ENCODE results near the gene ACAD10.
"Not testable (repeated sequence)": the region's sequence is repeated elsewhere in the genome, so short reads cannot be mapped to it uniquely, and the experiment has no call there.

ACAD10 gene

DNA sequence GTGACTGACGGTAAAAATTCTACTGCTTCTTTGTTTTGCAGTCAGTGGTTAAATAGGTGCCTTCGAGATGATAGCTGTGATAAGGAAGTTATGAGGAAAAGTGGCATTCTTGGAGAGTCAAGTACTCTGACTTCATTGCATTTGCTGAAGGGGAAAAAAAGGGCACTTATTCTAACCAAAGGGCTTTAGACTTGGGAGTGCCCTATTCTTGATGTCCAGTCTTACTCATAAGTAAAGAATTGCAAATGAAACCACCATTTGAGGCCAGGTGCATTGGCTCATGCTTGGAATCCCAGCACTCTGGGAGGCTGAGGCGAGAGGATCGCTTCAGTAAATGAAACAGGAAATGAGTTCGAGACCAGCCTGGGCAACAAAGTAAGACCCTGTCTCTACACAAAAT is 40.4 kb upstream of the ACAD10 start:
- in situ Hi-C loops (cut with HindIII; ENCODE audit: low sequenced_read_pairs) = no loop called here
- H3K4me3 ChIP-seq (ENCODE audit: low read depth, low read length) = no peak overlapping the region
- DNase-seq (ENCODE audit: low read depth, low spot score) = peak; percentile 66
- TF ChIP-seq CTCF (IDR thresholded peaks at IDR 0.05; ENCODE audit: low read depth, low read length) = no peak

- H3K4me3 ChIP-seq (ENCODE audit: low read depth, low read length) = no peak overlapping the region
- TF ChIP-seq CTCF (IDR thresholded peaks at IDR 0.05; ENCODE audit: low read depth, low read length) = no peak
- DNase-seq (ENCODE audit: low read depth, low spot score) = no peak
- in situ Hi-C loops (cut with HindIII; ENCODE audit: low sequenced_read_pairs) = no loop called here
Measured at GRCh38 chr12:111650912-111651311, 34.9 kb upstream of the ACAD10 start.

GRCh38 chr12:111652530-111652929 is 33.3 kb upstream of the ACAD10 start:
- in situ Hi-C loops (cut with HindIII; ENCODE audit: low sequenced_read_pairs); H3K4me3 ChIP-seq (ENCODE audit: low read depth, low read length): not testable (repeated sequence)

GRCh38 chr12:111653596-111653995 is 32.3 kb upstream of the ACAD10 start:
- in situ Hi-C loops (cut with HindIII; ENCODE audit: low sequenced_read_pairs) = no loop called here
- H3K4me3 ChIP-seq (ENCODE audit: low read depth, low read length) = no peak overlapping the region
- DNase-seq (ENCODE audit: low read depth, low spot score) = no peak
- TF ChIP-seq CTCF (IDR thresholded peaks at IDR 0.05; ENCODE audit: low read depth, low read length) = no peak

More at GRCh38 chr12:111652530-111652929, 33.3 kb upstream of the ACAD10 start:
- not testable (repeated sequence) for DNase-seq (ENCODE audit: low read depth, low spot score)

- no peak for TF ChIP-seq CTCF (IDR thresholded peaks at IDR 0.05; ENCODE audit: low read depth, low read length)
- no peak for DNase-seq (ENCODE audit: low read depth, low spot score)
- no peak overlapping the region for H3K4me3 ChIP-seq (ENCODE audit: low read depth, low read length)
- in situ Hi-C loops (cut with HindIII; ENCODE audit: low sequenced_read_pairs) = no loop called here
Measured at GRCh38 chr12:111655356-111655755, 30.5 kb upstream of the ACAD10 start.

DNA sequence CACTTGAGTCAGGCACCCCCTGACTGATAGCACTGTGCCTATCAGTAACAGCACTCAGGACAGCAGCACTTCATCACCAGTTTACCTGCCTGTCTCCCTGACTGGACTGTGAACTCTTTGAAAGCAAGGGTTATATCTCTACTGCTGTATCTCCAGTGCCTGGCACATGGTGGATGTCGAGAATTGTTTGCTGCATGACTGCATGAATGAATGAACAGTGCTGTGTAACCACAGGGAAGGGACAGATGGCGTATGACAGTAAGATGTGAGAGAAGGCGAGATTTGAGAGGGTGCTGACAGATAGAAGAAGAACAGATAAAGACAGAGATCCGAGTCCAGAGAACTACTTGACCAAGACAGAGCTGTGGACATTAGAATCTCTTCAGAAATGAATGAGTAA is 29.8 kb upstream of the ACAD10 start:
- DNase-seq (ENCODE audit: low read depth, low spot score) = no peak
- TF ChIP-seq CTCF (IDR thresholded peaks at IDR 0.05; ENCODE audit: low read depth, low read length) = no peak
- in situ Hi-C loops (cut with HindIII; ENCODE audit: low sequenced_read_pairs) = no loop called here

DNA sequence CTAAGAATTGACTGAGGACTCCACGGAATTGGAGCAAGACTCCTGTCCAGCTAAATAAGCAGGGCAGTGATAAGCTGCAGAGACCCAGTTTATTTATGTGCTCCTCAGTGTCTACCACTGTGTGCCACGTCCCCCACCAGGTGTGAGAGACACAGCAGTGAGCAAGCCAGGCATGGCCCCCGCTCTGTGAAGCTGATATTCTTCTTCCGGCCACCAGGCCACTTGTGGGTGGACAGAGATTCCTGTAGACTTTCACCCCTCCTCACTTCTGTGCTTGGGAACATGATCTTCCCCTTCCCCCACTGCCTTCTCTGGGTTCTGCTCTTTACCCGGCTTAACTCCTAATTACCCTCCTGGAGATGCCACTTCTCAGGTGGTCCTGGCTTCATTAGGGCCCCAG is 21.4 kb upstream of the ACAD10 start:
- in situ Hi-C loops (cut with HindIII; ENCODE audit: low sequenced_read_pairs) = no loop called here
- DNase-seq (ENCODE audit: low read depth, low spot score) = no peak
- no peak overlapping the region for H3K4me3 ChIP-seq (ENCODE audit: low read depth, low read length)
- no peak for TF ChIP-seq CTCF (IDR thresholded peaks at IDR 0.05; ENCODE audit: low read depth, low read length)

More for the DNA sequence above, 29.8 kb upstream of the ACAD10 start:
- H3K4me3 ChIP-seq (ENCODE audit: low read depth, low read length) = no peak overlapping the region

Data from astrocyte of the spinal cord (primary cell).